Kidney epithelial cell (primary cell): ENCODE measurements around the gene IFFO2. TPM values are rescaled to one million over a fixed set of nuclear protein-coding genes. Genes with fewer than 3 reads are reported as not detected.

Source experiments
- DNase-seq: peaks from one replicate; pipeline ENCODE4 v3.0.0-alpha.2; 2010; ENCODE audit warnings: low read depth
- H3K27me3 ChIP-seq: 2 replicates; pipeline ENCODE4 v1.6.0; 2011; ENCODE audit warnings: low read length; ENCODE audit not compliant: control insufficient read depth, insufficient read depth
- H3K36me3 ChIP-seq: 2 replicates; pipeline ENCODE4 v1.5.1; 2011; ENCODE audit warnings: low read length; ENCODE audit not compliant: control insufficient read depth, insufficient read depth
- H3K4me3 ChIP-seq: 2 replicates; pipeline ENCODE4 v1.5.1; 2011; ENCODE audit warnings: low read depth, mild to moderate bottlenecking, control low read depth, low read length
- CTCF ChIP-seq: IDR thresholded peaks from 2 replicates; pipeline ENCODE4 v1.5.1; 2011; ENCODE audit warnings: mild to moderate bottlenecking, moderate library complexity, low read length, control low read depth, inconsistent platforms; ENCODE audit not compliant: insufficient read depth, poor library complexity, severe bottlenecking
- total RNA-seq: library from RNA; depleted of rRNA; stranded (reverse); fragments of >200 nt; gene quantifications from 2 replicates; pipeline ENCODE4 v1.2.3, GENCODE V29; 2015

IFFO2 gene
- total RNA-seq, 1 donor from 2014 or later: 25.3 TPM

- no peak for TF ChIP-seq CTCF
- DNase-seq: no peak
- Histone ChIP-seq H3K36me3 (no peaks in the 10 kb centered on the region), H3K4me3 (no peak overlapping the region), H3K27me3 (no peaks in the 10 kb centered on the region)
These were observed 102.0 kb downstream of the IFFO2 start for GRCh38 chr1:18854331-18855025.

Other genes with a start within 250 kb of the IFFO2 start
- not detected in 2 replicates for gene TAS1R2, start 97.0 kb downstream of the IFFO2 start, total RNA-seq
- gene ALDH4A1, start 54.1 kb downstream of the IFFO2 start, total RNA-seq: 18.8 and 22.8 TPM in 2 replicates